Epidermal melanocyte (primary cell): ENCODE data around the gene CADM1.

Experiments
- DNase-seq: peaks from one replicate; pipeline ENCODE4 v3.0.0; 2011; ENCODE audit warnings: low spot score; ENCODE audit not compliant: insufficient read length

CADM1 gene

DNA sequence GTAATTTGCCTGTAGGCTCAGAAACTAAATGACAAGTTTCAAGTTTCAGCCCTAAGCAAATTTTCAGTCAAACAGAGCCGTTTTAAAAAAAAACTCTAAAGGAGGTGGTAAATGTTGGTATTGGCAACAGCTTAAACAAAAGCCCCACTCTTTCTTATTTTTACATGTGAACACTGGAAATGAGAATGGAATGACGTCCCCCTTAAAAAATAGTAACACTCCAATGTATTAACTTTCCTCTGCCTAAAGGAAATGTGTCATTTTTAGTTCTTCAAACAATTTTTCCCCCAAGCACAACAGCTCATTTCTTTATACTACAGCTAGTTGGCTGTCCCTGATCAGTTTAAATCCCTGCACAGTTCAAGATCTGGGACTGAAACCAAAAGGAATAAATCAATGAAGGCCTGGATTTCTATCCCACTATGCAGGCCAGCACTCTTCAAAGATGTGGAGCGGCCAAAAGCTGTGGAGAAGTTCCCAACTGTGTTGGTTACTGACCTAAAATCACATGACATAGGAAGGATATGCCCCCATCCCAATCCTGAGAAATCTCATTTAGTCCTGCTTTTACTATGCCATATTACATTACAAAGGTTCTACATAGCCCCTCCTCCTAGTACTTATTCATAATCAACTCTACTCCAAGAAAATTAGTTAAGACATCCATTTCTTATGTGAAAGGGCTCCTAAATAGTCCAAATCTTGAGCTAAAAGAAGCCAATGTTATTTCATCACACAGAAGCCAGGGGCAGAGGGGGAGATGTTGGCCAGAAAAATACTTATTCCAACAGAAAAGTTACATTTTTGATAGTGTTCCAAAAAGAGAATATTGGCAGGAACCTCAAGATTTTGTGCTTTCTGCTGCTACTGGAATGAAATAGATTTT is 95.9 kb downstream of the CADM1 start:
- DNase-seq: no peak

DNA sequence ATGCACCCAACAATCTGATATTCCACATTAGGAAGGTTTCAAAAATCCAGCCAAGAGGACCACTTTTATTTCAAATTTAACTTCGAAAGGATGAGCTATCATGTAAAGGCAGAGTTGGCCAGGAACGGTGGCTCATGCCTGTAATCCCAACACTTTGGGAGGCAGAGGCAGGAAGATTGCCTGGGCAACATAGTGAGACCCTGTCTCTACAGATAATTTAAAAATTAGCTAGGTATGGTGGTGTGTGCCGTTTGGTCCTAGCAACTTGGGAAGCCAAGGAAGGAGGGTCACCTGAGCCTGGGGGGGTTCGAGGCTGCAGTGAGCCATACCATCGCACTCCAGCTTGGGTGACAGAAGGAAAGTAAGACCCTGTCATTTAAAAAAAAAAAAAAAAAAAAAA is 96.7 kb downstream of the CADM1 start:
- DNase-seq: no peak

DNA sequence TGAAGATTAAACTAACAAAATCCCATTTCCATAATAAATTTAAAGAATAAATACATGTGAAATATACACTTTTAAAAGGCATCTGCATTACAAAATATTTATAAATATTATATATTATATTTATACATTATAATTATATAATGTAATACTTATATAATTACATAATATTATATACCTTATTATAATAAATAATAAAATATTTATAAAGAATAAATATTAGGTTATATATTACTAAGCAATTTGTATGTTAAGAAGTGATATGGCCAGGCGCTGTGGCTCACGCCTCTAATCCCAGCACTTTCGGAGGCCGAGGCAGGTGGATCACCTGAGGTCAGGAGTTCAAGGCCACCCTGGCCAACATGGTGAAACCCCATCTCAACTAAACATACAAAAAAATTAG is 97.8 kb downstream of the CADM1 start:
- no peak for DNase-seq

DNA sequence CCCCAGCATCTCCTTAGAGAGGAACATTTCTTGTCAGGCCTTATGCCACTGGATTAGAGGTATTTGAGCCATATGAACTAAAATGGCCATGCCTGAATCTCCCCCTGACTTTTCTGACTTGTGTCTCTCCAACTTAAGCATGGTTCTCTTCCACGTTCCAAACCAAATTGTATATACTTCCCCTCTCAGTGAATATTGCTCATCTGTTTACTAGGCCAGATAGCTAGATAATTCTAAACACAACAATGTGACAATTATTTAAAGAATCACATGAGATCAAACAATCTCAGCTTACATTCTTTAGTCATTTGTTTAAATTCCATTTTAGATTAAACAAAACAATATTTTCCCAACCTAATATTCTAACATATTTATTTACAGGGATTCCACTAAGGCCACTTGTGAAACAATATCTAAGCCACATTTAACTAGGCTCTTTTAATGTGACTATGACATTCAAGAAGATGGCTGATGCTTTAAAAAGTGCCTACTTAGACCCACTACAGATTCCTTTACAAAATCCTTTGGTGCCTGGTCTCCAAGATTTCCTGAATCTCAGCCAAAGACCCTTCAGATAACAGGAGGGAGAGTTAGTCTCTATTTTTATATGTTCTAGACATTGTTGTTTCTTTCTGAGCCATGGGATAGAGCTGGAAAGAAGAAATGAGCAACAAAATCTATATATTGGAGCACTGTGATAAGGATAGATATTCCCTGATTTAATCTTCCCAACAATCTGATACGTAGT is 105.7 kb downstream of the CADM1 start:
- no peak for DNase-seq

DNA sequence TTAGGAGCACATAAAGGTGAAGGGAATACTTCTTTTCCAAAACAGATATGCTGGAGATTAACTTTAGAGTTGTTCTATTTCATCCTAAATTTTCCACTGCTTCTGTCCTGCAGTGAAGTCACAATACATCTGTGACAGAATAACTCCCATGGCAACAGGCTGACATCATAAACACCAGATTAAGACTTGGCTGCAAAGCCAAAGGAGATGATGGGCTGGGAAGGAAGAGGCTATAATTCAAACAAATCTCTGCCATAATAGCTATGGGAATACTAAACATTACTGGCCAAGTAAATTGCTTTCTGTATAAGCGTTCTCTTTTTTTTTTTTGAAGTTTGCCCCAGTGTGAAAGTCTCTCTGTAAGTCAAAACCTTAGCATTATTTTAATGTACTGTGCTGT is 107.7 kb downstream of the CADM1 start:
- DNase-seq: no peak

DNA sequence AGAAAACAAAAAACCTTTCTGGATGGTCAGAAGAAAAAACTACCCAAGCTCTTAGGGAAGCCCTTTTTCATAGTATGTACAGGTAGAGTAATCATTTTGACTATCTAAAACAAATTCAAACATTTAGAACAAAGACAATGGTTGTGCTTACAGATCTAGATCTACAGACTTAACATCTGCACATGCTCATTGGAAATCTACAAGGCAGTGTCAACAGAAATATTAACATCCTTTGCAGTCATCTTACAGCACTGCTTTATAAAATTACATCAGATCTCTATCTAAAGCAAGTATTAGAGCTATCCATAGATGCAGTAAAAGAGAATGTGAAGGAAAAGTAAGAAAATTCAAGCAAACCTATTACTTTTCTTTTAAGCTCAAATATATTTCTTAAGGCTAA is 110.3 kb downstream of the CADM1 start:
- no peak for DNase-seq

DNA sequence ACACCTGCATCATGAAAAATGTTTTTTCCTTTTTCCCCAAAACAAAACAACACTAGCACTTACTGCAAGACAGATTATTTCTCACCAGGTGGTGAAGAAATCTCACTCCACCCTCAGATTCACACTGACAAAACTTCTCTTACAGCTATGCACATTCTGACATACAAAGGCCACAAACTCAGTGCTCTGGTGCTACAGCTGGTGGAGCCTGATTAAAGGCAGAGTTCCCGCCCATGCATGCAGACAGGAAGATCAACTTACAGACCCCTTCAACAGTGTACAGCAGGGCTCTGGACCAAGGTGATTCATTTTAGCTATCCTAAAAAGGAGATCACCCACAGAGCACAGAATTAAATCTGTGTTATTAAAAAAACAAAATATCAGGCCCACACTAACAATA is 112.6 kb downstream of the CADM1 start:
- no peak for DNase-seq

DNA sequence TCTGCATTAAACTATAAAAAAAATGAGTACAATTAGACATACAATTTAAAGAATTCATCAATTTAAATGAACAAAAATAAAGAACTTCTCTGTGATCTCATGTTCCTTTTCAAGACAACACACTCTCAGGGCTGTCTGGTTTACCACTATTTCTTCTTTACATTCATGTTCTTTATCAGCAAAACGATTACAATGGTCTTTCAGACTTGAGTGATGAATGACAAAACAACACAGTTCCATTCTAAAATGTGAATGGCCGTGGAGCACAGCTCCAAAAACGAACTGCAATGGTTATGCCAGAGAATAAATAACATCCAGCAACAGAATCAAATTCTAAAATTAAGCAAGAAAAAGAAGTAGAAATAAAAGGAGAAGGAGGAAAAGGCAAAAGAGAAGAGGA is 113.1 kb downstream of the CADM1 start:
- DNase-seq: no peak

DNA sequence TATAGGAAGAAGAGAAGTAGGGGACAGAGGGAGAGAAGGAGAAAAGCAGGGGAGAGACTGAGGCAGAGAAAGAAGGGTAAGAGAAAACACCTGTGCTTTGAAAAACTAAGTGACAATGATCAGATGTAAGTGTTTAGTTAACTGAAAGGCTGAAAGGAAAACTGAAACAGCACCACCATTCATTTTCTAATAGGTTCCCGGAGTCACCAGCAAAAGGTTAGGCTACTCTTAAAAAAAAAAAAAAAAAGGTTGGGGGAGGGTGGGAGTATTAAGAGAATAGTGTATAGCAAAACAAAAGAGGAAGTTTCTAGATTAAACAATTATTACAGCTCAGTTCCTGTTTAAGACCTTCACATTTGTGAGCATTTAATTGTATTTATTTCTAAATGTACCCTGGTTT is 113.8 kb downstream of the CADM1 start:
- no peak for DNase-seq

DNA sequence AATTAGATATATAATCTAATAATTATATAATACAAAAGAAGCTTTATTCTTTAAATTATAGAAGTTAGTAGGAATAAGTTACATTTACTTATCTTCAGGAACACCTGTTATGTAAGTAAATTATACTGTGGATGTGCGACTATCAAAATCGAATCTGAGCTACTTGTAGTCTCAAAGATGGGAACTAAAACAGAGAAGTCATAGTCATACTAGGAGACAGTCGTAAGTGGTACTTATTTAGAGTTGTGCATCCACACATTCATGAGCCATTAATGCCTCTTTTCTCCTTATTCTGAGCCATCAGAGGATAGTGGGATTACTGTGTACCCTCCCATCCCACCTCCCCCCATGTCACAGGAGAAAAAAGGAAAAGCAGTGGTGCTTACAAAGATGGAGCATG is 114.4 kb downstream of the CADM1 start:
- DNase-seq: no peak

DNA sequence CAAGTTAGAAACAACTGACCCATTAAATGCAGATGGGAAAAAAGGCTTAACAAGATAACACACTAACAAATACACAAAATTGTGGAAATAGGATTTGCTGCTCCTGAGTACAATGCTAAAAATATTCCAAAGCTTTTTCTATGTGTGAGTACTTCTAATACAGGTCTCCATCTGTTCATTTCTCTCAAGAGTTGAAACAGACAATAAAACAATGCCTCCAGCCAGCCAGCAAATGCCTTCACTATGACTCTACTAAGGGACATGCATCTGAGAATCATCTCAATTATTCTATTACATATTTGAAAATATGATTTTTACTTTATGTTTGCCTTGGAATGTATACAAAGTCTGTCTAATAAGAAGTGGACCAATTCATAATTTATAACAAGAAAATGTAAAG is 119.0 kb downstream of the CADM1 start:
- no peak for DNase-seq

DNA sequence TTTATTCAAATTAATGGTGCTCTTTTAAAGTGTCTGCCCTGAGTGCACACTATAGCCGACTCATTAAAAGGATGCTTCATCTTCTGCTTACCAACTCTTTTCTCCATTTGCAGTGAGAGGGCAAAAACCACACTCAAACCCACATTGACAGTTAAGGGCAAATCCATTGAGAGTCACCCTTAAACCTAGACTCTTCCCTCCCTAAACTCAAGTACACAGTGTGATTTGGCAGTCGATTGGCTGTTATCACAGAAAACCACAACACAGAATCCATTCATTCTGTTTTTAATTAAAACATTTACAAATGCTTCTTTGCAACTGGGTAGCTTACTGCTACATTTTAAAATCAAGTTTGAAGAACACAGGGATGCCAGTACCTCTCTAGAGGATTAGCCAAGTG is 120.0 kb downstream of the CADM1 start:
- DNase-seq: no peak

DNA sequence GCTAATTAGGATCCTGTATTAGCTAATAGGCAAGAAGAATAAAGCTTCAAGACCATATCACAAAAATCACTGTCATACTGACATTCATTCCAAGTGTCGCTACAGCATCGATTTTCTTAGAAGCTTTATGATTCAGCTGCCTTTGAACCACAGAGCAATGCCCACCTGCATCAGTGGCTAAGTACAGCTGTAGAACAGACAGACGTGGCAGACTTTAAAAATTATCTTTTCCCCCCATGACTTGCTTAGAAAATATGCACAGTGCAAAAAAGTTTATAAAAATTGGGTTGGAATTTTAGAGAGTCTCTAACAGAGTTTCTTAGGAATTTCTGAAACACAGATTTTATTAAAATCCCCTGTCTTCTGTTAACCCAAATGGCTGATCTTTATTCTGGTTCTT is 120.8 kb downstream of the CADM1 start:
- DNase-seq: no peak

DNA sequence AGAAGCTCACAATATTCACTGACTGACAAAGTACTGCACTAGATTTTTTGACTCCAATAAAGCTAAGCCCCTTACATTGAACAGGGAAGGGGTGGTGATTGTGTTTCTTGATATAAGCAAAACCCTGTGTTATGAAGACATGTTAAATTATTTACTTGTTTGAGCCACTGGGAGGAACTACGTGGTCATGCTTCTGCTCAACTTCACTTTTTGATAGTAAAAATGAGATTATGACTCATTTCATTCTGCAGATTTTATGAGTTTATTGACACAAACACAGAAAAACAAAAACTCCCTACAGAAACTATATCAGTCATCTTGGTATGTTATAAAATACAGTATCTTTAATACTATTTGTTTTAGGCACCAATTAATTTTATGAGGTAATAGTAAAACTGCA is 124.7 kb downstream of the CADM1 start:
- no peak for DNase-seq

DNA sequence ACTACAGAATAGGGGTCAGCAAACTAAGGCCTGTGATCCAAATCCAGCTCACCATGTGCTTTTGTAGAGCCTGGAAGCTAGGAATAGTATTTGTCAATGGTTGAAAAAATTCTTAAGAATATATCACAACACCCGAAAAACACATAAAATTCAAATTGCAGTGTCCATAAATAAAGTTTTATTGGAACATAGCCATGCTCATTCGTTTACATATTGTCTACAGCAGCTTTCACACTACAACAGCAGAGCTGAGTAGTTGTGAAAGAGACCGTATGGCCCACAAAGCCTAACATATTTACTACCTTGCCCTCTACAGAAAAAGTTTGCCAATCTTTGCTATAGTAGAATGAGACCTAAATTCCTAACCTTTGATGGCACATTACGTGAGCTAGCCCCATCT is 125.7 kb downstream of the CADM1 start:
- DNase-seq: no peak

DNA sequence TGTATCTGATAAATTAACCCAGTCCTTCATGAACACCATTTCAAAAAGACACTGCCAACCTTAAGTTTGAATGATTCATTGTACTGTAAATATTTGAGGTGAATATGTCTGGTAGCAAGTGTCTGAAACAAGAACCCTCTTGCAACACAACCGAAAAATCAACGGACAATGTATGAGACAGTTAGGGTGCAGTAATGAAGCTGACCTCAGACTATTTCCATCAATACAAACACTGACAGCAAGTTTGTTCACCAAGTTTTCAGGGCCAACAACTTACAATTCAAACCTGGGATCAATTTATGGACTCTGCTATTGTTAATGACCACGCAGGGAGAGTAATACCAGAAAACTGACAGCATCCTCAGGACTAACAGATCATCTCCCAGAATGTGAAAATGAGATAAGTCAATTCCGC is 126.3 kb downstream of the CADM1 start:
- DNase-seq: no peak

DNA sequence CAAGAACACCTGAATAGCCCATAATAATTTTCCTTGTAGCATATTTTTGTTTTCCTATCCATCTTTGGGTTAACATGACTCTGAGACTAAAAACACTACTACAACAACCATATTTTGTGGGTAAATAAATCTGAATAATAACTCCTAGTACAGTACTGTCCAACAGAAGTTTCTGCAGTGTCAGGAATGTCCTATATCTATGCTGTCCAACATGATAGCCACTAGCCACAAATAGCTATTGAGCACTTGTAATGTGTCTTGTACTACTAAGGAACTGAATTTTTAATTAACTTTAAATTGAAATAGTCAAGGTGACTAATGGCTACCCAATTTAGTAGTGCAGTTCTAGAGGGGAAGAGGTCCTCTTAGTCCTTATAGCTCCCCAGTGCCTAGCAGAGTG is 135.6 kb downstream of the CADM1 start:
- no peak for DNase-seq

DNA sequence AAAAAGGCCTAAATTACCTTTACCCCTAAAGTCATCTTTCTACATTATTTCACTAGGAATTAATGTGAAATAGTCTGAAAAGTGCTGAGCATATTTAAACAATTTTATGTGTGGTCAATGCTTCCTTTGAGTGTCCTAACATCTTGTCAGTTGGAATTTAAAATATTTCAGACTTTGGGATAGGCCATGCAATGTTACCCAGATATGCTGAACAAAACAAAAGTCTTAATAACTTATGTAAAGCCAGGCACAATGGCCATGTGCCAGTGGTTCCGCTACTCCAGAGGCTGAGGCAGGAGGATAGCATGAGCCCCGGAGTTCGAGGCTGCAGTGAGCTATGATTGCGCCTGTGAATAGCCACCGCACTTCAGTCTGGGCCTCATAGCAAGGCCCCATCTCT is 137.4 kb downstream of the CADM1 start:
- DNase-seq: no peak

DNA sequence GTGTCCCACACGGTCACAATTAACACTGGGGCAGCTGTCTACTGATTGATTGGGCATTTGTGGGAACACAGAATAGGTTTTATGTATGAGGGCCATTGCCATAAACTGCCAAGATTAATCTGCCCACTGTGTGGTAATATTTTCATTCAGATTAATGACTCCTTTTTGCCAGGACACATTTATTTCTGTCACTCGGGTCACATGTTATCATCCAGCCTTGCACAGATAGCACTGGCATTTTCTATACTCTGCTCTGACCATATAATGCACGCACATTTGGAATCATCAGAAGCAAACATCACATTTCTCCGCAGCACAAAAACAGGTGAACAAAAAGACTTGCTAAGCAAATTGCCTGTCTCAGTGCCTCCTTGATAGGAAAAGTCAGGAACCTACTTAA is 138.3 kb downstream of the CADM1 start:
- no peak for DNase-seq

DNA sequence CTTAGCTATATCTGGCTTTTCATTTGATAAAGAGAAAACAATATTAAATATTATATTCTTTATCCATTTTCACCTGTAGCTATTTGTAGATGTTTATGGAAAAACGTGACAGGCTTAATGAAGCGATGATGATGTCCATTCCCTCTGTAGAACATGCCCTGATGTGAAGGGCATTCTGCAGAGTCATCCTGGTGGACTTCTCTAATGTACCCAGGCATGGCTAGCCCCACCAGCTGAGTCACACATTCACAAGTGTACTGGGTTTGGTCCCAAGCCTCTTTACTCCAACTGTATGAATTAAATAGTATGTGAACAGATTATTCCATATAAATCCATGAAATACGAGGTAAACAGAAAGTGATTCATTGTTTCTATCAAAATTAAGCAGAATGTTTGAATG is 139.3 kb downstream of the CADM1 start:
- no peak for DNase-seq

DNA sequence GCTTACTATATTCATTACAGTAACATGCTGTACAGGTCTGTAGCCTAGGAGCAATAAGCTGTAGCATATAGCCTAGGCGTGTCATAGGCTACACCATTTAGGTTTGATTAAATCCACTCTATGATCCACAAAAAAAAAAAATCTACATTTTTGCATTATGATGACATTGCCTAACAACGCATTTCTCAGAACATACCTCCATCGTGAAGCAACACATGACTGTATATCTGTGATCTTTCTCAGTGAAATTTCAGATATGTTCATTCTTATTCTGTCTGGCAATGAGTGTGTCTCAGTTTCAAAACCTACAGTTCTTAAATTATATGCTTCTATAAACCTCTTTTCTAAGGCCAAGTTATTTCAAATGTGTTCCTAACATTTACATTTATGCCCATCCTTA is 140.3 kb downstream of the CADM1 start:
- no peak for DNase-seq

DNA sequence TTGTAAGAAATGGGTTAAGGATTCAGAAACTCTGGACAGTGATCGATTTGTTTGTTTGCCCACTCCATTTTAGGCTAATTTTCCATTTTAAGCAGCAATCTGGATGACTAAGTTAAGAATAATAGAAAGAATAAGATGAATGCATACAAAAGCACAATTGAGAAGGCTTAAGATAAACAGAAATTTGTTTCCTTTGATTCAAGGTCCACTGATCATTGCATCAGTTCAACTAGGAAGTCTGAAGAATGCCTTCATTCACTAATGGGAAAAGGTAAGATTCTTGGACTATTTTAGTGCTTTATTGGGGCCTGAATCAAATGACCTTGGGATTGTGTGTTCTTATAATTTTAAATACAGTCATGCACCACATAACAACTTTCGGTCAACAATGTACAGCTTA is 140.8 kb downstream of the CADM1 start:
- no peak for DNase-seq

DNA sequence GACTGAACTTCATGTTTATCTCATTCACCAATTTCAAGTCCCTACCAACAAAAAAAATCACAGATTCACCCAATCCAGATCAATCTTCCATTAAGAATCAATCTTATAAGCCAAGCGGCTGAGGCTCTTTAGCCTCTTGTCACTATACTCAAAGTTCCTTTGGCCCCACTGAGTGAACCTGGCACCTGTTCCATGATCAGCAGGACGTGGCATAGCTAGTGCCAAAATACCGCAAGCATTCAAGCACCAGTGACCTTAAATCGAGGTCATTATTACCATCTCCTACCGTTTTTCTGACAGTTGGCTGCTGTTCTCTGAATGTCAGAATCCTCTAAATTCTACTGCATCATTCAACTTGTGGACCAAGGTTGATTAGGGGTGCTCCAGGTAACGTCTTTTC is 141.2 kb downstream of the CADM1 start:
- no peak for DNase-seq
